ENCODE data around the gene ANKS6.

Gene ANKS6

GRCh38 chr9:98837516-98837915 lies 41.2 kb upstream of the ANKS6 start:
- no peak for TF ChIP-seq CTCF (conservative IDR thresholded peaks at IDR 0.05; ENCODE audit: low read depth)
- no peak overlapping the region for H3K27ac ChIP-seq
- ChIA-PET POLR2A (ENCODE audit: low non-redundant PET) (no interaction called here), CTCF (interaction anchor here (0.6 to 1.5 kb wide), 2 partner anchors 11 to 446 kb away, joined by 4 to 5 read pairs; no protein-coding TSS in a partner anchor)
- DNase-seq (ENCODE audit: low spot score) = no peak

GRCh38 chr9:98836206-98836605 lies 39.9 kb upstream of the ANKS6 start:
- no peak overlapping the region for H3K27ac ChIP-seq
- CTCF ChIA-PET = no interaction called here
- POLR2A ChIA-PET (ENCODE audit: low non-redundant PET) = no interaction called here
- DNase-seq (ENCODE audit: low spot score) = no peak
- TF ChIP-seq CTCF (conservative IDR thresholded peaks at IDR 0.05; ENCODE audit: low read depth) = no peak

- ChIA-PET CTCF (no interaction called here), POLR2A (ENCODE audit: low non-redundant PET) (no interaction called here)
- DNase-seq (ENCODE audit: low spot score) = no peak
- TF ChIP-seq CTCF (conservative IDR thresholded peaks at IDR 0.05; ENCODE audit: low read depth) = no peak
- H3K27ac ChIP-seq = no peak overlapping the region
Measured at GRCh38 chr9:98834386-98834785, 38.0 kb upstream of the ANKS6 start.

GRCh38 chr9:98833090-98833956 lies 37.0 kb upstream of the ANKS6 start:
- no peak for DNase-seq (ENCODE audit: low spot score)
- TF ChIP-seq CTCF (conservative IDR thresholded peaks at IDR 0.05; ENCODE audit: low read depth) = no peak
- H3K27ac ChIP-seq = no peak overlapping the region
- ChIA-PET CTCF (no interaction called here), POLR2A (ENCODE audit: low non-redundant PET) (no interaction called here)

GRCh38 chr9:98832768-98833089 lies 36.4 kb upstream of the ANKS6 start:
- ChIA-PET CTCF (no interaction called here), POLR2A (ENCODE audit: low non-redundant PET) (no interaction called here)

GRCh38 chr9:98831696-98832095 lies 35.3 kb upstream of the ANKS6 start:
- no peak for DNase-seq (ENCODE audit: low spot score)
- no peak overlapping the region for H3K27ac ChIP-seq
- no peak for TF ChIP-seq CTCF (conservative IDR thresholded peaks at IDR 0.05; ENCODE audit: low read depth)
- POLR2A ChIA-PET (ENCODE audit: low non-redundant PET) = no interaction called here
- CTCF ChIA-PET = no interaction called here

More at GRCh38 chr9:98832768-98833089, 36.4 kb upstream of the ANKS6 start:
- H3K27ac ChIP-seq = no peak overlapping the region
- no peak for TF ChIP-seq CTCF (conservative IDR thresholded peaks at IDR 0.05; ENCODE audit: low read depth)
- DNase-seq (ENCODE audit: low spot score) = no peak

Measured in RWPE1 (cell line).